GM23338 (cell line): ENCODE data around the gene COTL1. TPM values are rescaled to one million over a fixed set of nuclear protein-coding genes. Genes with fewer than 3 reads are reported as not detected.

ENCODE experiments used
- ATAC-seq: fragments of 200-7000 bp; cut with Tn5 transposase; 3 replicates; pipeline ENCODE4 v1.9.1; 2020
- DNase-seq: peaks from one replicate; pipeline ENCODE4 v3.0.0-alpha.2; 2015; ENCODE audit warnings: low spot score
- H2AFZ ChIP-seq: fragments of 200-600 bp; sonication (generic); 2 replicates; pipeline ENCODE4 v1.8.0; 2016; ENCODE audit warnings: antibody characterized with exemption, mild to moderate bottlenecking, moderate library complexity
- H3F3A ChIP-seq: fragments of 200-600 bp; sonication (generic); replicated peaks from 2 replicates; pipeline ENCODE4 v1.8.0; 2017; ENCODE audit warnings: antibody characterized with exemption, mixed run types, low read depth
- H3K27ac ChIP-seq: fragments of 200-600 bp; sonication (generic); 2 replicates; pipeline ENCODE4 v1.6.1; 2016; ENCODE audit warnings: low read depth
- H3K27me3 ChIP-seq: fragments of 200-600 bp; sonication (generic); 2 replicates; pipeline ENCODE4 v1.8.0; 2016; ENCODE audit warnings: mild to moderate bottlenecking, mixed run types, moderate library complexity; ENCODE audit not compliant: insufficient read depth
- H3K36me3 ChIP-seq: fragments of 200-600 bp; sonication (generic); 2 replicates; pipeline ENCODE4 v1.8.0; 2016; ENCODE audit warnings: mild to moderate bottlenecking; ENCODE audit not compliant: insufficient read depth
- H3K4me1 ChIP-seq: fragments of 200-600 bp; sonication (generic); 2 replicates; pipeline ENCODE4 v1.8.0; 2016; ENCODE audit warnings: mild to moderate bottlenecking, moderate library complexity; ENCODE audit not compliant: insufficient read depth
- H3K4me2 ChIP-seq: fragments of 200-600 bp; sonication (generic); 2 replicates; pipeline ENCODE4 v1.7.1; 2017; ENCODE audit warnings: mixed run types
- H3K4me3 ChIP-seq: fragments of 200-600 bp; sonication (generic); 2 replicates; pipeline ENCODE4 v1.6.1; 2016; ENCODE audit warnings: mixed run types
- H3K79me2 ChIP-seq: fragments of 200-600 bp; sonication (generic); replicated peaks from 2 replicates; pipeline ENCODE4 v1.8.0; 2017; ENCODE audit warnings: mild to moderate bottlenecking; ENCODE audit not compliant: insufficient read depth
- H3K9me2 ChIP-seq: fragments of 200-600 bp; sonication (generic); 2 replicates; pipeline ENCODE4 v1.8.0; 2017; ENCODE audit not compliant: insufficient read depth
- H4K20me1 ChIP-seq: fragments of 200-600 bp; sonication (generic); replicated peaks from 2 replicates; pipeline ENCODE4 v1.8.0; 2017; ENCODE audit warnings: mild to moderate bottlenecking; ENCODE audit not compliant: insufficient read depth
- H3K27ac Mint-ChIP-seq: 2 replicates; pipeline ENCODE4 v1.8.0; 2020; ENCODE audit warnings: inconsistent platforms, mild to moderate bottlenecking, moderate library complexity, mixed read lengths
- H3K27me3 Mint-ChIP-seq: 3 replicates; pipeline ENCODE4 v1.8.0; 2022; ENCODE audit warnings: low read depth, mild to moderate bottlenecking, moderate library complexity, mixed read lengths, inconsistent platforms; ENCODE audit not compliant: insufficient read depth, poor library complexity
- H3K36me3 Mint-ChIP-seq: 3 replicates; pipeline ENCODE4 v1.8.0; 2021; ENCODE audit warnings: low read depth, mild to moderate bottlenecking, inconsistent platforms, moderate library complexity, mixed read lengths
- H3K4me1 Mint-ChIP-seq: 3 replicates; pipeline ENCODE4 v1.8.0; 2020; ENCODE audit warnings: mild to moderate bottlenecking, inconsistent platforms, mixed read lengths
- H3K4me3 Mint-ChIP-seq: 3 replicates; pipeline ENCODE4 v1.8.0; 2021; ENCODE audit warnings: moderate library complexity, mild to moderate bottlenecking, inconsistent platforms, mixed read lengths
- H3K9me3 Mint-ChIP-seq: 3 replicates; pipeline ENCODE4 v1.8.0; 2020; ENCODE audit warnings: moderate library complexity, mild to moderate bottlenecking, inconsistent platforms, mixed read lengths
- EZH2 ChIP-seq: fragments of 200-600 bp; sonication (generic); IDR thresholded peaks from one replicate; pipeline ENCODE4 v1.8.0; 2017; ENCODE audit warnings: antibody characterized with exemption, mild to moderate bottlenecking, low read depth; ENCODE audit not compliant: unreplicated experiment
- EZH2phosphoT487 ChIP-seq: fragments of 200-600 bp; sonication (generic); IDR thresholded peaks from one replicate; pipeline ENCODE4 v1.8.1; 2018; ENCODE audit warnings: antibody characterized with exemption; ENCODE audit not compliant: unreplicated experiment
- JUNB ChIP-seq: IDR thresholded peaks from one replicate; pipeline ENCODE4 v1.6.1; 2016; ENCODE audit warnings: antibody characterized with exemption; ENCODE audit not compliant: unreplicated experiment
- NANOG ChIP-seq: IDR thresholded peaks from 2 replicates; pipeline ENCODE4 v1.6.1; 2016; ENCODE audit warnings: antibody characterized with exemption, borderline replicate concordance
- ZNF114 ChIP-seq: fragments of 250-450 bp; sonication (Bioruptor Pico); IDR thresholded peaks from 2 replicates; pipeline ENCODE4 v1.5.0; 2020; ENCODE audit warnings: mild to moderate bottlenecking, moderate library complexity
- polyA plus RNA-seq: library from polyadenylated mRNA; unstranded; fragments of >200 nt; fragmentation: Nextera tagmentation; extraction: Ambion mirVana; gene quantifications from 2 replicates; pipeline ENCODE4 v1.2.1, GENCODE V29; 2016
- total RNA-seq: library from RNA; depleted of rRNA; stranded (reverse); fragments of >200 nt; shearing (Covaris generic); gene quantifications from 2 replicates; pipeline ENCODE4 v1.2.3, GENCODE V29; 2014
- TF ChIP-seq, protein P1 (sequence below): fragments of 250-450 bp; sonication (Bioruptor Pico); IDR thresholded peaks from 2 replicates; pipeline ENCODE4 v1.5.0; 2020; ENCODE audit warnings: mild to moderate bottlenecking, moderate library complexity
- TF ChIP-seq, protein P2 (sequence below), 2 experiments: fragments of 200-600 bp in 1 of 2; sonication (generic) in 1 of 2; conservative IDR thresholded peaks; 2 replicates each; pipeline versions ENCODE4 v1.5.1 to v1.6.1; 2016 to 2017; ENCODE audit warnings: antibody characterized with exemption in 2 of 2, low read depth in 2 of 2, mild to moderate bottlenecking in 2 of 2, moderate library complexity in 1 of 2

Gene COTL1
- total and polyA plus RNA-seq, 2 experiments from 2014 or later: 117 to 166 TPM

DNA sequence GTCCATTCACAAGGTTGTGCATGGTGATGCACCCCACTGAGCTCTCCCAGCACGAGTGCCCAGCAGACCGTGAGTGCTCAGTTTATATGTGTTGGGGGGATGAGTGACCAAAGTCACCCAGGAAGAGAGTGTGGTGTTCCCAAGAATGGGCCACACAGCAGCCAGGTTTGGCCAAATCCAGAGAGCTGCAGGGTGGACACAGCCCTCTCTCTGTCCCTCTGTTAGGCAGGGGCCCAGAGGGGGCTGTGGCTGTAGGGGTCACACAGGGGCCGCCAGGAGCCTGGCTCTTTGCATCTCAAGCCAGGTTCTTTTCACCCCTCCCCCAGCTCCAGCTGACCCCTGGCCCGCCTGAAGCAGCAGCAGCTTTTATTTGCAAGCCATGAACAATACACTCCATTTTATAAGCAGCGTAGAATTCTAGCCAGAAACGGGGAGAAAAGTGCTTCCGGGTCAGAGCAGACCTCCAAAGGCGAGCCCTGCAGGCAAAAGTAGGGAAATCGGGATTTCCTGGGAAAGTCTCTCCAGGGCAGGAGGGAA lies 13.3 kb downstream of the COTL1 start (continued):
- TF ChIP-seq, protein P1, sequence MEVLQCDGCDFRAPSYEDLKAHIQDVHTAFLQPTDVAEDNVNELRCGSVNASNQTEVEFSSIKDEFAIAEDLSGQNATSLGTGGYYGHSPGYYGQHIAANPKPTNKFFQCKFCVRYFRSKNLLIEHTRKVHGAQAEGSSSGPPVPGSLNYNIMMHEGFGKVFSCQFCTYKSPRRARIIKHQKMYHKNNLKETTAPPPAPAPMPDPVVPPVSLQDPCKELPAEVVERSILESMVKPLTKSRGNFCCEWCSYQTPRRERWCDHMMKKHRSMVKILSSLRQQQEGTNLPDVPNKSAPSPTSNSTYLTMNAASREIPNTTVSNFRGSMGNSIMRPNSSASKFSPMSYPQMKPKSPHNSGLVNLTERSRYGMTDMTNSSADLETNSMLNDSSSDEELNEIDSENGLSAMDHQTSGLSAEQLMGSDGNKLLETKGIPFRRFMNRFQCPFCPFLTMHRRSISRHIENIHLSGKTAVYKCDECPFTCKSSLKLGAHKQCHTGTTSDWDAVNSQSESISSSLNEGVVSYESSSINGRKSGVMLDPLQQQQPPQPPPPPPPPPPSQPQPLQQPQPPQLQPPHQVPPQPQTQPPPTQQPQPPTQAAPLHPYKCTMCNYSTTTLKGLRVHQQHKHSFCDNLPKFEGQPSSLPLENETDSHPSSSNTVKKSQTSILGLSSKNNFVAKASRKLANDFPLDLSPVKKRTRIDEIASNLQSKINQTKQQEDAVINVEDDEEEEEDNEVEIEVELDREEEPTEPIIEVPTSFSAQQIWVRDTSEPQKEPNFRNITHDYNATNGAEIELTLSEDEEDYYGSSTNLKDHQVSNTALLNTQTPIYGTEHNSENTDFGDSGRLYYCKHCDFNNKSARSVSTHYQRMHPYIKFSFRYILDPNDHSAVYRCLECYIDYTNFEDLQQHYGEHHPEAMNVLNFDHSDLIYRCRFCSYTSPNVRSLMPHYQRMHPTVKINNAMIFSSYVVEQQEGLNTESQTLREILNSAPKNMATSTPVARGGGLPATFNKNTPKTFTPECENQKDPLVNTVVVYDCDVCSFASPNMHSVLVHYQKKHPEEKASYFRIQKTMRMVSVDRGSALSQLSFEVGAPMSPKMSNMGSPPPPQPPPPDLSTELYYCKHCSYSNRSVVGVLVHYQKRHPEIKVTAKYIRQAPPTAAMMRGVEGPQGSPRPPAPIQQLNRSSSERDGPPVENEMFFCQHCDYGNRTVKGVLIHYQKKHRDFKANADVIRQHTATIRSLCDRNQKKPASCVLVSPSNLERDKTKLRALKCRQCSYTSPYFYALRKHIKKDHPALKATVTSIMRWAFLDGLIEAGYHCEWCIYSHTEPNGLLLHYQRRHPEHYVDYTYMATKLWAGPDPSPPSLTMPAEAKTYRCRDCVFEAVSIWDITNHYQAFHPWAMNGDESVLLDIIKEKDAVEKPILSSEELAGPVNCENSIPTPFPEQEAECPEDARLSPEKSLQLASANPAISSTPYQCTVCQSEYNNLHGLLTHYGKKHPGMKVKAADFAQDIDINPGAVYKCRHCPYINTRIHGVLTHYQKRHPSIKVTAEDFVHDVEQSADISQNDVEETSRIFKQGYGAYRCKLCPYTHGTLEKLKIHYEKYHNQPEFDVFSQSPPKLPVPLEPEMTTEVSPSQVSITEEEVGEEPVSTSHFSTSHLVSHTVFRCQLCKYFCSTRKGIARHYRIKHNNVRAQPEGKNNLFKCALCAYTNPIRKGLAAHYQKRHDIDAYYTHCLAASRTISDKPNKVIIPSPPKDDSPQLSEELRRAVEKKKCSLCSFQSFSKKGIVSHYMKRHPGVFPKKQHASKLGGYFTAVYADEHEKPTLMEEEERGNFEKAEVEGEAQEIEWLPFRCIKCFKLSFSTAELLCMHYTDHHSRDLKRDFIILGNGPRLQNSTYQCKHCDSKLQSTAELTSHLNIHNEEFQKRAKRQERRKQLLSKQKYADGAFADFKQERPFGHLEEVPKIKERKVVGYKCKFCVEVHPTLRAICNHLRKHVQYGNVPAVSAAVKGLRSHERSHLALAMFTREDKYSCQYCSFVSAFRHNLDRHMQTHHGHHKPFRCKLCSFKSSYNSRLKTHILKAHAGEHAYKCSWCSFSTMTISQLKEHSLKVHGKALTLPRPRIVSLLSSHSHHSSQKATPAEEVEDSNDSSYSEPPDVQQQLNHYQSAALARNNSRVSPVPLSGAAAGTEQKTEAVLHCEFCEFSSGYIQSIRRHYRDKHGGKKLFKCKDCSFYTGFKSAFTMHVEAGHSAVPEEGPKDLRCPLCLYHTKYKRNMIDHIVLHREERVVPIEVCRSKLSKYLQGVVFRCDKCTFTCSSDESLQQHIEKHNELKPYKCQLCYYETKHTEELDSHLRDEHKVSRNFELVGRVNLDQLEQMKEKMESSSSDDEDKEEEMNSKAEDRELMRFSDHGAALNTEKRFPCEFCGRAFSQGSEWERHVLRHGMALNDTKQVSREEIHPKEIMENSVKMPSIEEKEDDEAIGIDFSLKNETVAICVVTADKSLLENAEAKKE (CRISPR knock-in tag): no peak

GRCh38 chr16:84603940-84604339 lies 13.9 kb downstream of the COTL1 start:
- H3K4me1 Mint-ChIP-seq: peaks cover 53% of the 10 kb centered on the region
- peaks cover 70% of the 10 kb centered on the region for H3K79me2 ChIP-seq
- no peak for DNase-seq
- no peak for TF ChIP-seq NANOG
- TF ChIP-seq EZH2: no peak
- TF ChIP-seq ZNF114 (CRISPR knock-in tag): no peak
- TF ChIP-seq, protein P2, sequence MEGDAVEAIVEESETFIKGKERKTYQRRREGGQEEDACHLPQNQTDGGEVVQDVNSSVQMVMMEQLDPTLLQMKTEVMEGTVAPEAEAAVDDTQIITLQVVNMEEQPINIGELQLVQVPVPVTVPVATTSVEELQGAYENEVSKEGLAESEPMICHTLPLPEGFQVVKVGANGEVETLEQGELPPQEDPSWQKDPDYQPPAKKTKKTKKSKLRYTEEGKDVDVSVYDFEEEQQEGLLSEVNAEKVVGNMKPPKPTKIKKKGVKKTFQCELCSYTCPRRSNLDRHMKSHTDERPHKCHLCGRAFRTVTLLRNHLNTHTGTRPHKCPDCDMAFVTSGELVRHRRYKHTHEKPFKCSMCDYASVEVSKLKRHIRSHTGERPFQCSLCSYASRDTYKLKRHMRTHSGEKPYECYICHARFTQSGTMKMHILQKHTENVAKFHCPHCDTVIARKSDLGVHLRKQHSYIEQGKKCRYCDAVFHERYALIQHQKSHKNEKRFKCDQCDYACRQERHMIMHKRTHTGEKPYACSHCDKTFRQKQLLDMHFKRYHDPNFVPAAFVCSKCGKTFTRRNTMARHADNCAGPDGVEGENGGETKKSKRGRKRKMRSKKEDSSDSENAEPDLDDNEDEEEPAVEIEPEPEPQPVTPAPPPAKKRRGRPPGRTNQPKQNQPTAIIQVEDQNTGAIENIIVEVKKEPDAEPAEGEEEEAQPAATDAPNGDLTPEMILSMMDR (conservative IDR thresholded peaks at IDR 0.05; ENCODE audit: low read depth in 2 of 2): no peak
- no peak for TF ChIP-seq EZH2phosphoT487
- TF ChIP-seq JUNB: no peak
- TF ChIP-seq, protein P1 (CRISPR knock-in tag): no peak

More at GRCh38 chr16:84603940-84604339, 13.9 kb downstream of the COTL1 start:
- Histone ChIP-seq H4K20me1 (peaks cover 27% of the 10 kb centered on the region), H3K4me2 (no peak overlapping the region), H3K4me3 (no peak overlapping the region), H3K27ac (no peak overlapping the region), H3K36me3 (no peaks in the 10 kb centered on the region), H3F3A (peaks cover 17% of the 10 kb centered on the region), H3K4me1 (peaks cover 35% of the 10 kb centered on the region), H3K27me3 (no peaks in the 10 kb centered on the region), H2AFZ (no peak overlapping the region), H3K9me2 (no peaks in the 10 kb centered on the region)
- Mint-ChIP-seq H3K36me3 (peaks cover 22% of the 10 kb centered on the region), H3K9me3 (peaks cover 3% of the 10 kb centered on the region; the same call in 2 of the 3 replicates), H3K4me3 (no peak overlapping the region), H3K27me3 (peaks cover 24% of the 10 kb centered on the region), H3K27ac (no peak overlapping the region)
- ATAC-seq: no peak
